Coronary artery (tissue), 2 donors: ENCODE measurements around the gene SH3TC1.

Source experiments
- DNase-seq: peaks from one replicate; pipeline ENCODE4 v3.0.0-alpha.2; 2017; ENCODE audit warnings: low spot score
- H3K27ac ChIP-seq, 2 donors: fragments of 200-600 bp; sonication (generic); one replicate each; pipeline ENCODE4 v1.5.1; 2016 to 2019
- H3K4me3 ChIP-seq: fragments of 200-600 bp; sonication (generic); 2 replicates; pipeline ENCODE4 v1.5.1; 2016; ENCODE audit warnings: mild to moderate bottlenecking, moderate library complexity
- CTCF ChIP-seq: fragments of 200-600 bp; sonication (generic); IDR thresholded peaks from one replicate; pipeline ENCODE4 v1.5.1; 2019; ENCODE audit warnings: antibody characterized with exemption

SH3TC1 gene

GRCh38 chr4:8264106-8264505, 65.0 kb downstream of the SH3TC1 start:
- TF ChIP-seq CTCF = no peak
- Histone ChIP-seq H3K27ac (no peak overlapping the region), H3K4me3 (no peak overlapping the region)
- no peak for DNase-seq

GRCh38 chr4:8265171-8265929, 66.3 kb downstream of the SH3TC1 start:
- Histone ChIP-seq H3K4me3 (no peak overlapping the region), H3K27ac (no peak overlapping the region)
- TF ChIP-seq CTCF = no peak
- no peak for DNase-seq

GRCh38 chr4:8266088-8266487, 67.0 kb downstream of the SH3TC1 start:
- H3K27ac ChIP-seq = peak overlapping the region in 1 of 2 donors; percentile 78
- no peak for DNase-seq
- no peak for TF ChIP-seq CTCF
- H3K4me3 ChIP-seq = no peak overlapping the region

GRCh38 chr4:8266508-8266907, 67.4 kb downstream of the SH3TC1 start:
- no peak for DNase-seq
- H3K27ac ChIP-seq = peak overlapping the region in 1 of 2 donors; percentile 78
- no peak overlapping the region for H3K4me3 ChIP-seq
- no peak for TF ChIP-seq CTCF

- TF ChIP-seq CTCF = peak; percentile 16
- Histone ChIP-seq H3K27ac (peak overlapping the region in 1 of 2 donors; percentile 78), H3K4me3 (no peak overlapping the region)
- DNase-seq = no peak
Observed at GRCh38 chr4:8267077-8267476, 68.0 kb downstream of the SH3TC1 start.

GRCh38 chr4:8268211-8268610, 69.1 kb downstream of the SH3TC1 start:
- DNase-seq = no peak
- no peak for TF ChIP-seq CTCF
- H3K4me3 ChIP-seq = no peak overlapping the region
- no peak overlapping the region for H3K27ac ChIP-seq

GRCh38 chr4:8268901-8269534, 69.9 kb downstream of the SH3TC1 start:
- H3K27ac ChIP-seq = peak overlapping the region in 1 of 2 donors; percentile 71
- H3K4me3 ChIP-seq = peak overlapping the region; percentile 69
- no peak for TF ChIP-seq CTCF
- DNase-seq = no peak
